Measurements from ENCODE around the gene P2RY6.
A peak's percentile ranks its signal among the peaks of the same experiment; 100 is the strongest.

The P2RY6 gene

GRCh38 chr11:73311394-73311869 is 39.3 kb downstream of the P2RY6 start:
- TF ChIP-seq TAF1 (IDR thresholded peaks at IDR 0.05; ENCODE audit: low read depth, low read length) (no peak), PAX5 (IDR thresholded peaks at IDR 0.05; ENCODE audit: insufficient read depth, low read length, severe bottlenecking) (no peak), POU2F2 (IDR thresholded peaks at IDR 0.05; ENCODE audit: low read depth, low read length) (no peak), POLR2A (IDR thresholded peaks at IDR 0.05; ENCODE audit: low read depth, low read length) (no peak), SPI1 (IDR thresholded peaks at IDR 0.05; ENCODE audit: low read depth, low read length) (no peak), POLR2AphosphoS5 (IDR thresholded peaks at IDR 0.05; ENCODE audit: low read depth, low read length) (no peak)
- FAIRE-seq (no peak), DNase-seq (ENCODE audit: insufficient read length, low spot score) (no peak)

GRCh38 chr11:73312036-73312435 is 39.9 kb downstream of the P2RY6 start:
- no peak for DNase-seq (ENCODE audit: insufficient read length, low spot score)
- FAIRE-seq, result no peak
- TF ChIP-seq POLR2A (IDR thresholded peaks at IDR 0.05; ENCODE audit: low read depth, low read length) (no peak), SPI1 (IDR thresholded peaks at IDR 0.05; ENCODE audit: low read depth, low read length) (no peak), POLR2AphosphoS5 (IDR thresholded peaks at IDR 0.05; ENCODE audit: low read depth, low read length) (no peak), POU2F2 (IDR thresholded peaks at IDR 0.05; ENCODE audit: low read depth, low read length) (no peak), TAF1 (IDR thresholded peaks at IDR 0.05; ENCODE audit: low read depth, low read length) (no peak), PAX5 (IDR thresholded peaks at IDR 0.05; ENCODE audit: insufficient read depth, low read length, severe bottlenecking) (no peak)

- TF ChIP-seq POU2F2 (IDR thresholded peaks at IDR 0.05; ENCODE audit: low read depth, low read length) (no peak), SPI1 (IDR thresholded peaks at IDR 0.05; ENCODE audit: low read depth, low read length) (no peak), POLR2A (IDR thresholded peaks at IDR 0.05; ENCODE audit: low read depth, low read length) (no peak), TAF1 (IDR thresholded peaks at IDR 0.05; ENCODE audit: low read depth, low read length) (no peak), PAX5 (IDR thresholded peaks at IDR 0.05; ENCODE audit: insufficient read depth, low read length, severe bottlenecking) (no peak), POLR2AphosphoS5 (IDR thresholded peaks at IDR 0.05; ENCODE audit: low read depth, low read length) (no peak)
- DNase-seq (ENCODE audit: insufficient read length, low spot score) (no peak), FAIRE-seq (no peak)
Observed at GRCh38 chr11:73312851-73313327, 40.8 kb downstream of the P2RY6 start.

- no peak for FAIRE-seq
- no peak for DNase-seq (ENCODE audit: insufficient read length, low spot score)
- TF ChIP-seq POLR2AphosphoS5 (IDR thresholded peaks at IDR 0.05; ENCODE audit: low read depth, low read length) (no peak), SPI1 (IDR thresholded peaks at IDR 0.05; ENCODE audit: low read depth, low read length) (peak; percentile 64)
Observed at GRCh38 chr11:73313652-73314051, 41.5 kb downstream of the P2RY6 start.

DNA sequence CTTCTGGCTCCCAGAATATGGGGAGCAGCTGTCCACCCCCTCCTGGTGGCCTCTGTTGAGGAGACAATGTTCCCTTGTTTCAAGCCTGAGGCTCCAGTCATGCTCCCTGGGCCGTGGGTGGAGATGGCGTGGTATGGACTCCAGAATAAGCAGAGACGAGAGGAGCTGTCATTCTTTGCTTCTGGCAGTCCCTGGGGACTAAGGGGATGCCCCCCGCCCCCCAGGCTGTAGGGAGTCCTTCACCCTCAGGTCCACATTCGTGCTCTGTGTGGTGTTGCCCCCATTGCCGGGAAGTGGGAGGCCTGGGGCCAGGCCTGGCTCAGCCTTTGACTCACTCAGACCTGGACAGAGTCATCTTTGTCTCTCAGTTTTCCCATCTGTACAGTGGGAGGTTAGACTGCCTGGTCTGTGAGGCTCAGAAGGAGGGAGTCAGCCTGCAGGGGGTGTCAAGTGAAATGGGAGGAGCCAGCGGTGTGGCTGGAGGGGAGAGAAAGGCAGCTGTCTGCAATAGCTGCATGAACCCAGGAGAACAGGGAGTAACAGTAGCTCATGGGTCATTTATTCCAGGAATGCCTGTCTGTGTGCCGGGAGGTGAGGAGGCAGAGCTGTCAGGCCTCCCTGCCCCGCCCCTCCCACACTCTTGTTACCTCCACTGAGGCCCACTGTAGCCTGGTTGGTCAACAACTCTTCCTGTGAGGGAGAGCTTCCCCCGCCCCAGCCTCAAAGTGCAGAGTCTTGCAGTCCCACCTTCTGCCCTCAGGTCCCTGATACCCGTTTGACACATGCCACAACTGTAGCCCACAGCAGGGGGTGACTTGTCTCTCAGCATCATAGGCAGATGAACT is 42.2 kb downstream of the P2RY6 start:
- DNase-seq (ENCODE audit: insufficient read length, low spot score) (no peak), FAIRE-seq (peak; percentile 20)
- no peak for TF ChIP-seq PAX5 (IDR thresholded peaks at IDR 0.05; ENCODE audit: insufficient read depth, low read length, severe bottlenecking)
- no peak for TF ChIP-seq POU2F2 (IDR thresholded peaks at IDR 0.05; ENCODE audit: low read depth, low read length)
- TF ChIP-seq POLR2AphosphoS5 (IDR thresholded peaks at IDR 0.05; ENCODE audit: low read depth, low read length), result no peak
- TF ChIP-seq SPI1 (IDR thresholded peaks at IDR 0.05; ENCODE audit: low read depth, low read length), result no peak
- TF ChIP-seq TAF1 (IDR thresholded peaks at IDR 0.05; ENCODE audit: low read depth, low read length), result no peak
- TF ChIP-seq POLR2A (IDR thresholded peaks at IDR 0.05; ENCODE audit: low read depth, low read length), result no peak

- FAIRE-seq (no peak), DNase-seq (ENCODE audit: insufficient read length, low spot score) (no peak)
- no peak for TF ChIP-seq POLR2AphosphoS5 (IDR thresholded peaks at IDR 0.05; ENCODE audit: low read depth, low read length)
- TF ChIP-seq POU2F2 (IDR thresholded peaks at IDR 0.05; ENCODE audit: low read depth, low read length), result no peak
- TF ChIP-seq SPI1 (IDR thresholded peaks at IDR 0.05; ENCODE audit: low read depth, low read length), result no peak
- TF ChIP-seq PAX5 (IDR thresholded peaks at IDR 0.05; ENCODE audit: insufficient read depth, low read length, severe bottlenecking), result no peak
- TF ChIP-seq POLR2A (IDR thresholded peaks at IDR 0.05; ENCODE audit: low read depth, low read length), result no peak
Observed at GRCh38 chr11:73315293-73316020, 43.3 kb downstream of the P2RY6 start.

GRCh38 chr11:73316422-73316821 is 44.3 kb downstream of the P2RY6 start:
- TF ChIP-seq POU2F2 (IDR thresholded peaks at IDR 0.05; ENCODE audit: low read depth, low read length) (no peak), POLR2A (IDR thresholded peaks at IDR 0.05; ENCODE audit: low read depth, low read length) (no peak), POLR2AphosphoS5 (IDR thresholded peaks at IDR 0.05; ENCODE audit: low read depth, low read length) (no peak), TAF1 (IDR thresholded peaks at IDR 0.05; ENCODE audit: low read depth, low read length) (no peak), SPI1 (IDR thresholded peaks at IDR 0.05; ENCODE audit: low read depth, low read length) (no peak), PAX5 (IDR thresholded peaks at IDR 0.05; ENCODE audit: insufficient read depth, low read length, severe bottlenecking) (no peak)
- DNase-seq (ENCODE audit: insufficient read length, low spot score) (no peak), FAIRE-seq (no peak)

DNA sequence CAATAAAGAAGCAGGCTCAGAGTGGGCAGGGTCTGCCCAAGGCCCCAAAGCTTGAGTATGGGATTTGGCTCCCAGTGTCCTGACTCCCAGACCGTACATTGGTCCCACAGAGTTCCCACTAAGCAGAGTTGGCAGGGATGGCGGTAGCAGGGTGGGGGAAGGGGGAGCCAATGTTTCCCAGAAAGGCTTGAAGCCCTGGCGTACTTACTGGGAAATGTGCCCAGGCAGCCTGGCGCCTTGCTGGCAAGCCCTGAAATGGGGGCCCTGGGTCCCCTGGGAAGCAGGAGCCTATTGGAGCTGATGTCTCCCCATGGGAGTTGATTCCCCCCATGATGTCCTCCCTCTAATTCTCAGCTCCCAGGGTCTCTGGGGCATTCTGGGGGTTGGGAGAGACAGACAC is 45.2 kb downstream of the P2RY6 start:
- TF ChIP-seq POLR2AphosphoS5 (IDR thresholded peaks at IDR 0.05; ENCODE audit: low read depth, low read length), result no peak
- no peak for TF ChIP-seq POLR2A (IDR thresholded peaks at IDR 0.05; ENCODE audit: low read depth, low read length)
- no peak for TF ChIP-seq TAF1 (IDR thresholded peaks at IDR 0.05; ENCODE audit: low read depth, low read length)
- no peak for TF ChIP-seq PAX5 (IDR thresholded peaks at IDR 0.05; ENCODE audit: insufficient read depth, low read length, severe bottlenecking)
- TF ChIP-seq SPI1 (IDR thresholded peaks at IDR 0.05; ENCODE audit: low read depth, low read length), result no peak
- TF ChIP-seq POU2F2 (IDR thresholded peaks at IDR 0.05; ENCODE audit: low read depth, low read length), result no peak
- FAIRE-seq, result no peak
- DNase-seq (ENCODE audit: insufficient read length, low spot score), result no peak

- DNase-seq (ENCODE audit: insufficient read length, low spot score), result no peak
- no peak for FAIRE-seq
- no peak for TF ChIP-seq SPI1 (IDR thresholded peaks at IDR 0.05; ENCODE audit: low read depth, low read length)
- TF ChIP-seq POLR2AphosphoS5 (IDR thresholded peaks at IDR 0.05; ENCODE audit: low read depth, low read length), result no peak
- no peak for TF ChIP-seq PAX5 (IDR thresholded peaks at IDR 0.05; ENCODE audit: insufficient read depth, low read length, severe bottlenecking)
- no peak for TF ChIP-seq POU2F2 (IDR thresholded peaks at IDR 0.05; ENCODE audit: low read depth, low read length)
- no peak for TF ChIP-seq POLR2A (IDR thresholded peaks at IDR 0.05; ENCODE audit: low read depth, low read length)
- no peak for TF ChIP-seq TAF1 (IDR thresholded peaks at IDR 0.05; ENCODE audit: low read depth, low read length)
Observed at GRCh38 chr11:73317803-73318202, 45.7 kb downstream of the P2RY6 start.
